ENCODE measurements around the gene DET1. TPM values are rescaled to one million over a fixed set of nuclear protein-coding genes. Genes with fewer than 3 reads are reported as not detected.

The DET1 gene
- total RNA-seq, 1 experiment from 2014 or later, result 5.2 TPM

- no TSS peak for BruUV-seq (replicated peaks)
- Histone ChIP-seq H3K4me1 (ENCODE audit: control insufficient read depth, insufficient read depth, low read length) (no peaks in the 10 kb centered on the region), H3K4me3 (ENCODE audit: low read depth in 2 of 2, low read length in 2 of 2) (no peak overlapping the region), H3K27me3 (ENCODE audit: control insufficient read depth, insufficient read depth, low read length) (no peaks in the 10 kb centered on the region), H3K27ac (ENCODE audit: low read length) (no peak overlapping the region), H3K9me3 (ENCODE audit: control insufficient read depth, insufficient read depth, low read depth, low read length) (no peaks in the 10 kb centered on the region), H3K36me3 (ENCODE audit: control insufficient read depth, insufficient read depth, low read length) (no peaks in the 10 kb centered on the region)
- intact Hi-C loops (cut with micrococcal nuclease; ENCODE audit: unreplicated experiment), result no loop called here
- DNase-seq (ENCODE audit: low read depth, low spot score) (no peak), ATAC-seq (no peak)
- in situ Hi-C loops (cut with HindIII; ENCODE audit: low pct_unique_long_range_greater_than_20kb, low sequenced_read_pairs), result no loop called here
- CTCF ChIA-PET, result no interaction called here
- no peak for TF ChIP-seq TCF7L2 (IDR thresholded peaks at IDR 0.05; ENCODE audit: low read depth, low read length)
- no peak for TF ChIP-seq SIN3A (IDR thresholded peaks at IDR 0.05; ENCODE audit: borderline replicate concordance, insufficient read depth, low read depth, low read length)
- TF ChIP-seq POLR2AphosphoS5 (IDR thresholded peaks at IDR 0.05; ENCODE audit: low read depth, low read length), result no peak
- TF ChIP-seq CTCF (IDR thresholded peaks at IDR 0.05), result no peak
- no peak for TF ChIP-seq REST (IDR thresholded peaks at IDR 0.05; ENCODE audit: insufficient read depth in 1 of 2, low read depth in 2 of 2, low read length in 1 of 2)
- POLR2A ChIA-PET, result no interaction called here
Measured at GRCh38 chr15:88509964-88510363, 36.5 kb downstream of the DET1 start.

- TF ChIP-seq REST (IDR thresholded peaks at IDR 0.05; ENCODE audit: insufficient read depth in 1 of 2, low read depth in 2 of 2, low read length in 1 of 2) (no peak), CTCF (IDR thresholded peaks at IDR 0.05) (no peak), SIN3A (IDR thresholded peaks at IDR 0.05; ENCODE audit: borderline replicate concordance, insufficient read depth, low read depth, low read length) (no peak), TCF7L2 (IDR thresholded peaks at IDR 0.05; ENCODE audit: low read depth, low read length) (no peak), POLR2AphosphoS5 (IDR thresholded peaks at IDR 0.05; ENCODE audit: low read depth, low read length) (no peak)
Measured at GRCh38 chr15:88509321-88509720, 37.2 kb downstream of the DET1 start.

More at GRCh38 chr15:88509321-88509720, 37.2 kb downstream of the DET1 start:
- Histone ChIP-seq H3K36me3 (ENCODE audit: control insufficient read depth, insufficient read depth, low read length) (no peaks in the 10 kb centered on the region), H3K27ac (ENCODE audit: low read length) (no peak overlapping the region), H3K4me3 (ENCODE audit: low read depth in 2 of 2, low read length in 2 of 2) (no peak overlapping the region), H3K9me3 (ENCODE audit: control insufficient read depth, insufficient read depth, low read depth, low read length) (no peaks in the 10 kb centered on the region), H3K27me3 (ENCODE audit: control insufficient read depth, insufficient read depth, low read length) (no peaks in the 10 kb centered on the region), H3K4me1 (ENCODE audit: control insufficient read depth, insufficient read depth, low read length) (no peaks in the 10 kb centered on the region)
- no peak for DNase-seq (ENCODE audit: low read depth, low spot score)
- POLR2A ChIA-PET, result no interaction called here
- CTCF ChIA-PET, result no interaction called here
- no peak for ATAC-seq
- in situ Hi-C loops (cut with HindIII; ENCODE audit: low pct_unique_long_range_greater_than_20kb, low sequenced_read_pairs), result no loop called here
- intact Hi-C loops (cut with micrococcal nuclease; ENCODE audit: unreplicated experiment), result no loop called here
- no TSS peak for BruUV-seq (replicated peaks)
